ENCODE data around the gene HYOU1.

- no peak for TF ChIP-seq CTCF (optimal IDR thresholded peaks at IDR 0.05 in 1 of 3, IDR thresholded peaks at IDR 0.05 in 1 of 3, conservative IDR thresholded peaks at IDR 0.05 in 1 of 3; ENCODE audit: extremely low read depth in 1 of 3, insufficient read depth in 2 of 3, low read length in 3 of 3)
- TF ChIP-seq EZH2 (IDR thresholded peaks at IDR 0.05; ENCODE audit: low read length), result no peak
Observed at GRCh38 chr11:119047205-119047604, 9.8 kb downstream of the HYOU1 start.
